SJCRH30 (cell line): Measurements from ENCODE around the gene IL1RL1. TPM values are rescaled to one million over a fixed set of nuclear protein-coding genes. Genes with fewer than 3 reads are reported as not detected.

Experiments
- DNase-seq, 2 experiments: peaks; one replicate each; pipeline ENCODE4 v3.0.0-alpha.2; 2015 to 2020
- H3K27ac ChIP-seq: fragments of 250-450 bp; sonication (Bioruptor Pico); 2 replicates; pipeline ENCODE4 v1.5.1; 2020; ENCODE audit warnings: mild to moderate bottlenecking, moderate library complexity
- H3K27me3 ChIP-seq: fragments of 250-450 bp; sonication (Bioruptor Pico); 2 replicates; pipeline ENCODE4 v1.5.1; 2020; ENCODE audit warnings: mild to moderate bottlenecking, moderate library complexity
- H3K36me3 ChIP-seq: fragments of 250-450 bp; sonication (Bioruptor Pico); 2 replicates; pipeline ENCODE4 v1.5.1; 2020; ENCODE audit warnings: mild to moderate bottlenecking, moderate library complexity
- H3K4me1 ChIP-seq: fragments of 250-450 bp; sonication (Bioruptor Pico); 2 replicates; pipeline ENCODE4 v1.5.1; 2020; ENCODE audit warnings: mild to moderate bottlenecking, moderate library complexity
- H3K4me3 ChIP-seq: fragments of 250-450 bp; sonication (Bioruptor Pico); 2 replicates; pipeline ENCODE4 v1.5.1; 2020; ENCODE audit warnings: mild to moderate bottlenecking, moderate library complexity
- H3K9me3 ChIP-seq: fragments of 250-450 bp; sonication (Bioruptor Pico); replicated peaks from 2 replicates; pipeline ENCODE4 v1.5.1; 2020; ENCODE audit warnings: mild to moderate bottlenecking, moderate library complexity
- total RNA-seq: library from RNA; depleted of rRNA; stranded (reverse); fragments of >200 nt; shearing (Covaris generic); gene quantifications from 2 replicates; pipeline ENCODE4 v1.2.3, GENCODE V29; 2014; rRNA removed

The IL1RL1 gene
- total RNA-seq, 1 experiment from 2014 or later: not detected

- no peaks in the 10 kb centered on the region for H3K4me1 ChIP-seq
- no peaks in the 10 kb centered on the region for H3K36me3 ChIP-seq
- 0 out of 2 replicates have a peak, but pooled peaks cover 3% of the 10 kb centered on the region for H3K27me3 ChIP-seq
- no peak for DNase-seq
- no peak overlapping the region for H3K4me3 ChIP-seq
- no peaks in the 10 kb centered on the region for H3K9me3 ChIP-seq
- no peak overlapping the region for H3K27ac ChIP-seq
These were observed 81.6 kb downstream of the IL1RL1 start for GRCh38 chr2:102392942-102393341.

GRCh38 chr2:102396012-102396411 lies 84.6 kb downstream of the IL1RL1 start:
- H3K36me3 ChIP-seq: no peaks in the 10 kb centered on the region
- no peak for DNase-seq
- H3K4me1 ChIP-seq: no peaks in the 10 kb centered on the region
- 0 out of 2 replicates have a peak, but pooled peaks cover 3% of the 10 kb centered on the region for H3K27me3 ChIP-seq
- H3K9me3 ChIP-seq: no peaks in the 10 kb centered on the region
- H3K27ac ChIP-seq: no peak overlapping the region
- H3K4me3 ChIP-seq: no peak overlapping the region

DNA sequence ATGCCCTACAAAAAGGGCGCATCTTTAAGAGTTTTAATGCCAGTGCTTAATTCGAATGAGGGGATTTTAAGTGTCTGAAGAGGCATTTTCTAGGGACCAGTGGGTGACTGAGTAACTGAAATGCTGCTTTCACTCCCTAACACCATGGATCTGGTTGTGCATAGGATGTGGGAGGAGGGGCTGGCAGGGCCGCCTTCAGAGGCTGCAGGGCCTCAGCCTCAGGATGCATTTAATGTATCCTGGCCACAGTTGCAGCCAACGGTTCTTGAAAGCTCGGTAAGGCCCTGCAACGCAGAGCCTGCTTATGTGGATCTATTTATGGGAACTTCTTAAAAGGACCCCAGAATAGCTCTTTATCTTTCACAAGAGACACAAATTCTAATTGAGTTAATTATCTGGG lies 85.8 kb downstream of the IL1RL1 start:
- Histone ChIP-seq H3K4me1 (no peaks in the 10 kb centered on the region), H3K9me3 (no peaks in the 10 kb centered on the region), H3K36me3 (no peaks in the 10 kb centered on the region), H3K4me3 (no peak overlapping the region), H3K27me3 (0 out of 2 replicates have a peak, but pooled peaks cover 3% of the 10 kb centered on the region), H3K27ac (no peak overlapping the region)
- DNase-seq: no peak

DNA sequence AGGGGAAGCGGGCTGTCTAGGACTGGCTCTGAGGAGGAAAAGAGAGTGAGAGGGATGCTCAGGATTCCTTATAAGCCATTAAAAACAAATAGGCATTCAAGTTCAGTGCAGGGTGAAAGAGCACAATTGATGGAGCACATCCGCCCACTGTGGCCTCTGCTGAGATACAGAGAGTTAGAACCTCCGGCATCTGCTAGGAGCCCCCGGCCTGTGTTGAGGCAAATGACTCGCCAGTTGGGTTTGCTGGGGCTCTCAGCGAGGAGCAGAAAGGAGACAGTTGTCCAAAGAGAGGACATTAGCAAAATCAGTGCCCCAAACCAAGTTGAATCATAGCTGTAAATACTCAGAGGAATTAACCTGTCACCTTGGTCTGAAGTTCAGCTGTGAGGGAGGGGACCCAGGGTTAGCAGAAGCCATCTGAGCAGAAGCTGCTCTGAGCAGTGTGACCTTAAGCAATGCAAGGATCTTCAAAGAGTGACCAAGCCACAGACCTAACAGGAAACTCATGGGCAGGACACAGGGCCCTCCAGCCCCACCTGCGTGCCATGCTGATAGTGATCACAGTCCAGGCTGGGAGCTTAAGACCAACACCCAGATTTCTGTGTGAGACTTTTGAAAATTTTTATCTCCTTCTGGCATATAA lies 88.3 kb downstream of the IL1RL1 start:
- no peak overlapping the region for H3K27ac ChIP-seq
- H3K9me3 ChIP-seq: no peaks in the 10 kb centered on the region
- 0 out of 2 replicates have a peak, but pooled peaks cover 3% of the 10 kb centered on the region for H3K27me3 ChIP-seq
- no peak for DNase-seq
- H3K36me3 ChIP-seq: no peaks in the 10 kb centered on the region
- H3K4me3 ChIP-seq: no peak overlapping the region
- no peaks in the 10 kb centered on the region for H3K4me1 ChIP-seq

GRCh38 chr2:102401456-102401855 lies 90.1 kb downstream of the IL1RL1 start:
- H3K4me3 ChIP-seq: no peak overlapping the region
- no peaks in the 10 kb centered on the region for H3K9me3 ChIP-seq
- H3K4me1 ChIP-seq: no peaks in the 10 kb centered on the region
- DNase-seq: no peak
- H3K36me3 ChIP-seq: no peaks in the 10 kb centered on the region
- H3K27ac ChIP-seq: no peak overlapping the region
- H3K27me3 ChIP-seq: 0 out of 2 replicates have a peak, but pooled peaks cover 3% of the 10 kb centered on the region

Other genes starting within 250 kb of the IL1RL1 start
- 0.10 and 0.12 TPM in 2 replicates for gene IL1R1, start 168.8 kb upstream of the IL1RL1 start, total RNA-seq
- gene IL1RL2, start 124.5 kb upstream of the IL1RL1 start, total RNA-seq: not detected in 2 replicates
- gene IL18R1, start 44.2 kb downstream of the IL1RL1 start, total RNA-seq: not detected in 2 replicates
- not detected in 2 replicates for gene IL18RAP, start 111.6 kb downstream of the IL1RL1 start, total RNA-seq
- 0.04 TPM in 1 of 2 replicates, not detected in the other for gene SLC9A4, start 161.7 kb downstream of the IL1RL1 start, total RNA-seq